CD4-positive, alpha-beta memory T cell (primary cell): Measurements from ENCODE around the gene PLAAT2. TPM values are rescaled to one million over a fixed set of nuclear protein-coding genes. Genes with fewer than 3 reads are reported as not detected.
"Not testable (repeated sequence)": the region's sequence is repeated elsewhere in the genome, so short reads cannot be mapped to it uniquely, and the experiment has no call there.

ENCODE experiments used
- CTCF ChIA-PET: fragments of 350-600 bp; sonication (Branson Sonifier 250); formaldehyde crosslinking; loops from one replicate; lab custom pipeline; 2021; ENCODE audit warnings: inconsistent platforms; ENCODE audit not compliant: partially characterized antibody; lab: Charles Lee
- POLR2A ChIA-PET: fragments of 350-600 bp; sonication (Branson Sonifier 250); formaldehyde crosslinking; loops from one replicate; lab custom pipeline; 2021; ENCODE audit not compliant: partially characterized antibody; lab: Charles Lee
- DNase-seq, 5 donors: peaks; one replicate each; pipeline versions ENCODE4 v3.0.0 to v3.0.0-alpha.2; 2020 to 2022; ENCODE audit warnings: mixed read lengths in 1 of 5
- H3K27ac ChIP-seq: one replicate; pipeline ENCODE4 v1.7.0; 2013; ENCODE audit warnings: low read depth, low read length
- H3K27me3 ChIP-seq: 2 replicates; pipeline ENCODE4 v1.7.0; 2013; ENCODE audit warnings: mild to moderate bottlenecking, low read length, moderate library complexity; ENCODE audit not compliant: insufficient read depth
- H3K36me3 ChIP-seq: 2 replicates; pipeline ENCODE4 v1.7.0; 2013; ENCODE audit warnings: mild to moderate bottlenecking, low read length, moderate library complexity; ENCODE audit not compliant: insufficient read depth
- H3K4me1 ChIP-seq: 2 replicates; pipeline ENCODE4 v1.7.0; 2013; ENCODE audit warnings: mild to moderate bottlenecking, low read length, moderate library complexity; ENCODE audit not compliant: insufficient read depth
- H3K4me3 ChIP-seq, 2 donors: one replicate each; pipeline ENCODE4 v1.7.0; 2013; ENCODE audit warnings: low read length in 2 of 2, mild to moderate bottlenecking in 1 of 2
- H3K9me3 ChIP-seq, 2 donors: one replicate each; pipeline ENCODE4 v1.7.0; 2013; ENCODE audit warnings: low read length in 2 of 2, control low read depth in 1 of 2; ENCODE audit not compliant: control insufficient read depth in 1 of 2
- H3K27ac Mint-ChIP-seq, 7 donors: one replicate each; pipeline ENCODE4 v1.8.0; 2020 to 2021; ENCODE audit warnings: mixed read lengths in 7 of 7, mild to moderate bottlenecking in 6 of 7, inconsistent platforms in 3 of 7, moderate library complexity in 3 of 7
- H3K27me3 Mint-ChIP-seq, 2 donors: one replicate each; pipeline ENCODE4 v1.8.0; 2020 to 2021; ENCODE audit warnings: mixed read lengths in 2 of 2
- H3K36me3 Mint-ChIP-seq, 2 donors: one replicate each; pipeline ENCODE4 v1.8.0; 2020 to 2021; ENCODE audit warnings: mixed read lengths in 2 of 2, inconsistent platforms in 1 of 2, mild to moderate bottlenecking in 1 of 2
- H3K4me1 Mint-ChIP-seq, 4 donors: one replicate each; pipeline ENCODE4 v1.8.0; 2020 to 2021; ENCODE audit warnings: mixed read lengths in 4 of 4, mild to moderate bottlenecking in 1 of 4
- H3K4me3 Mint-ChIP-seq, 8 donors: one replicate each; pipeline ENCODE4 v1.8.0; 2020 to 2021; ENCODE audit warnings: mixed read lengths in 8 of 8, mild to moderate bottlenecking in 7 of 8, moderate library complexity in 6 of 8, inconsistent platforms in 3 of 8
- H3K9me3 Mint-ChIP-seq, 8 donors: one replicate each; pipeline ENCODE4 v1.8.0; 2020 to 2021; ENCODE audit warnings: mixed read lengths in 8 of 8, mild to moderate bottlenecking in 5 of 8, inconsistent platforms in 3 of 8, moderate library complexity in 1 of 8
- intact Hi-C: fragments of 100-400 bp; cut with micrococcal nuclease; formaldehyde crosslinking; loops from one replicate; pipeline ENCODE4 v1.15.1; 2023
- polyA plus RNA-seq, 2 donors: library from polyadenylated mRNA; unstranded; fragments of 300-500 nt; fragmentation: Illumina TruSeq; gene quantifications; one replicate each; pipeline ENCODE4 v1.2.3, GENCODE V29; 2021
- total RNA-seq, 2 experiments: library from RNA; stranded (reverse); gene quantifications; one replicate each; pipeline ENCODE4 v1.2.3, GENCODE V29; 2021

The PLAAT2 gene
- total and polyA plus RNA-seq, 4 experiments from 2014 or later: 0.48 TPM; not detected in 3

DNA sequence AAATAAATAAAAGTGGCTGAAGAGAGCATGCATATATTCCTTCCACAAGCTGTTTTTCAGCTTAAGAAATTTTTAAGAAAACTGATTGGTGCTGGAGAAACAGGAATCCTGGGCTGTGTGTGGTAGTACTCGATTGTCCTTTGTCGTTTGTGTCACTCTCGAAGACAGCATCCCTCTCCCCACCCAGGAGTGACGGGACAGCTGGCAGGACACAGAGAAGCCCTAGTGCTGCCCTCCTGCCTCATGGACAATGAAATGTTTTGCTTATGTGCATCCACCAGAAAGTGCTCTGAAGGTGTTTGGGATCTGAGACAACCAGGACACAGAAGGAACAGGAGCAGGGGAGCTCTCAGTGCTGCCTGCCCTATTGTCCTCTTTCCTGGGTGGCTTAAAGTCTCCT is 13.8 kb downstream of the PLAAT2 start:
- H3K36me3 ChIP-seq: peaks cover 22% of the 10 kb centered on the region
- no peaks in the 10 kb centered on the region for H3K9me3 Mint-ChIP-seq
- no peaks in the 10 kb centered on the region for H3K9me3 ChIP-seq
- H3K4me1 ChIP-seq: peaks cover 32% of the 10 kb centered on the region
- intact Hi-C loops: no loop called here
- H3K27ac Mint-ChIP-seq: peak overlapping the region in 5 of 7 donors; percentile 36 to 79 (median 46)
- H3K27ac ChIP-seq: no peak overlapping the region
- no peaks in the 10 kb centered on the region for H3K27me3 ChIP-seq
- H3K27me3 Mint-ChIP-seq: no peaks in the 10 kb centered on the region
- CTCF ChIA-PET: interaction anchor here (1.3 to 2.3 kb wide), 2 partner anchors 12 to 70 kb away, joined by 5 to 9 read pairs; partner anchors contain the start of gene PLAAT4
- DNase-seq: no peak
- peak overlapping the region in 2 of 8 donors; percentile 4 to 50 for H3K4me3 Mint-ChIP-seq
- no peak overlapping the region for H3K4me3 ChIP-seq
- H3K36me3 Mint-ChIP-seq: peaks cover 30 to 34% of the 10 kb centered on the region in 2 donors
- peaks cover 31 to 49% (median 39%) of the 10 kb centered on the region in 4 donors for H3K4me1 Mint-ChIP-seq
- POLR2A ChIA-PET: interaction anchor here (0.8 to 7.1 kb wide), 4 partner anchors 12 to 70 kb away, joined by 3 to 132 read pairs (median 5); partner anchors contain the start of gene PLAAT4

GRCh38 chr11:63548178-63548577 is 15.0 kb downstream of the PLAAT2 start:
- H3K36me3 ChIP-seq: peaks cover 35% of the 10 kb centered on the region
- Mint-ChIP-seq H3K4me3 (no peak overlapping the region), H3K9me3 (no peaks in the 10 kb centered on the region), H3K36me3 (peaks cover 38 to 45% of the 10 kb centered on the region in 2 donors), H3K27me3 (no peaks in the 10 kb centered on the region), H3K4me1 (peaks cover 28 to 49% (median 39%) of the 10 kb centered on the region in 4 donors), H3K27ac (peak overlapping the region in 4 of 7 donors; percentile 48 to 84 (median 80))
- CTCF ChIA-PET: interaction anchor here (1.0 kb wide), 1 partner anchor 69 kb away, joined by 3 read pairs; no protein-coding TSS in a partner anchor
- no peaks in the 10 kb centered on the region for H3K9me3 ChIP-seq
- no peak for DNase-seq
- peaks cover 28% of the 10 kb centered on the region for H3K4me1 ChIP-seq
- intact Hi-C loops: no loop called here
- H3K27me3 ChIP-seq: no peaks in the 10 kb centered on the region
- H3K4me3 ChIP-seq: no peak overlapping the region
- no peak overlapping the region for H3K27ac ChIP-seq
- POLR2A ChIA-PET: interaction anchor here (7.1 kb wide), 1 partner anchor 11 kb away, joined by 132 read pairs; the partner anchor contains the start of gene PLAAT4

DNA sequence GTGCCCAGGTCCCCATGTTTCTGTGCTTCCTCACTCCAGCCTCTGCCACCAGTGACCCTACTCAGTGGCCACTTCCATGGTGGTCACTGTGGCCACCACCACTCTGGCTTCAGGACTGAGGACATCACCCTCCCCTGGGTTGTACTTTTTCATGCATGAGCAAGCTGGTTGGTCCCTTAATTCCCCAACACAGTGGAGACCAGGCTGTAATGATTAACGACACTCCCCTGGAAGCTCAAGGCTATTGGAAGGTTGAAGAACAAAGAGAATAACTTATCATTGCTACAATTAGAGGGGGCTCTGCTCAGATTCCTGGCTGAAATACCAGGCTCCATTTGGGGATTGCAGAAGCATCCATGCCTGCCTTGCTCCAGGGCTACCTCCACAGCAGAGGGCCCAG is 16.1 kb downstream of the PLAAT2 start:
- no peaks in the 10 kb centered on the region for H3K27me3 ChIP-seq
- peak overlapping the region in 5 of 7 donors; percentile 48 to 68 (median 55) for H3K27ac Mint-ChIP-seq
- no peaks in the 10 kb centered on the region for H3K27me3 Mint-ChIP-seq
- no peaks in the 10 kb centered on the region for H3K9me3 Mint-ChIP-seq
- H3K36me3 ChIP-seq: peaks cover 35% of the 10 kb centered on the region
- CTCF ChIA-PET: no interaction called here
- peaks cover 41 to 54% of the 10 kb centered on the region in 2 donors for H3K36me3 Mint-ChIP-seq
- intact Hi-C loops: no loop called here
- peaks cover 27 to 49% (median 39%) of the 10 kb centered on the region in 4 donors for H3K4me1 Mint-ChIP-seq
- POLR2A ChIA-PET: interaction anchor here (3.0 to 5.6 kb wide), 2 partner anchors 10 to 15 kb away, joined by 12 to 25 read pairs; partner anchors contain the start of gene PLAAT4
- no peak overlapping the region for H3K27ac ChIP-seq
- H3K4me3 Mint-ChIP-seq: no peak overlapping the region
- DNase-seq: no peak
- no peaks in the 10 kb centered on the region for H3K9me3 ChIP-seq
- H3K4me3 ChIP-seq: no peak overlapping the region
- H3K4me1 ChIP-seq: peaks cover 25% of the 10 kb centered on the region

- no peak overlapping the region for H3K4me3 Mint-ChIP-seq
- intact Hi-C loops: no loop called here
- Histone ChIP-seq H3K27ac (no peak overlapping the region), H3K4me1 (peaks cover 49% of the 10 kb centered on the region), H3K4me3 (no peak overlapping the region), H3K27me3 (no peaks in the 10 kb centered on the region), H3K36me3 (peaks cover 39% of the 10 kb centered on the region), H3K9me3 (no peaks in the 10 kb centered on the region)
- CTCF ChIA-PET: interaction anchor here (0.9 to 1.9 kb wide), 3 partner anchors 11 to 95 kb away, joined by 3 to 6 read pairs (median 4); no protein-coding TSS in a partner anchor
- no peaks in the 10 kb centered on the region for H3K9me3 Mint-ChIP-seq
- no peaks in the 10 kb centered on the region for H3K27me3 Mint-ChIP-seq
- POLR2A ChIA-PET: interaction anchor here (1.1 to 5.6 kb wide), 3 partner anchors 10 to 23 kb away, joined by 3 to 25 read pairs (median 3); no protein-coding TSS in a partner anchor
- no peak for DNase-seq
- H3K4me1 Mint-ChIP-seq: peaks cover 29 to 56% (median 44%) of the 10 kb centered on the region in 4 donors
- H3K27ac Mint-ChIP-seq: peak overlapping the region in 5 of 7 donors; percentile 45 to 81 (median 71)
- peaks cover 51 to 76% of the 10 kb centered on the region in 2 donors for H3K36me3 Mint-ChIP-seq
These were observed 19.5 kb downstream of the PLAAT2 start for GRCh38 chr11:63543711-63544110.

DNA sequence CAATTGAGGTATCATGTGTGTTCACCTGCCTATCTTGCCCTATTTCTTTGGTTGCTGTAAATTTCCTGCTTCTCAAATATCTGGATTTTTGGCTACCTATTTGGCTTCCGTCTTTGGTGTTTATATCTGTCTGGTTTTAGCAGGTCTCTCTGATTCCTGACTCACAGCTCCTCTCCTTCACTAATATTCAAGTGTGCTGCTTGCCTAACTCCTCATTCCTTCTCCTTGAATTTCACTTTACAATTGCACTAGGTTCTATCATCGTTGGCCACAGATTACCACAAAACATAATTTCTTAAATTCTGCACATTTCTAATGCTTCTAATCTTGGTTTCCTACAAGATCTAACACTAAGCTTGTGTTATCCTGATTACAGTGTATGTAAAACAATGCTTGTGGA is 20.7 kb downstream of the PLAAT2 start:
- H3K27ac ChIP-seq, H3K4me3 ChIP-seq, CTCF ChIA-PET, H3K27me3 Mint-ChIP-seq, intact Hi-C loops, DNase-seq, H3K9me3 Mint-ChIP-seq, H3K27me3 ChIP-seq, H3K9me3 ChIP-seq: not testable (repeated sequence)
- peak overlapping the region in 6 of 7 donors; percentile 0 to 74 (median 32) for H3K27ac Mint-ChIP-seq
- H3K36me3 Mint-ChIP-seq: peaks cover 47 to 83% of the 10 kb centered on the region in 2 donors
- H3K4me1 Mint-ChIP-seq: peaks cover 38 to 69% (median 56%) of the 10 kb centered on the region in 4 donors
- Histone ChIP-seq H3K4me1 (peaks cover 61% of the 10 kb centered on the region), H3K36me3 (peaks cover 39% of the 10 kb centered on the region)
- POLR2A ChIA-PET: interaction anchor here (0.6 to 5.6 kb wide), 5 partner anchors 10 to 728 kb away, joined by 3 to 25 read pairs (median 3); no protein-coding TSS in a partner anchor
- H3K4me3 Mint-ChIP-seq: peak overlapping the region in 4 of 8 donors; percentile 0 to 11 (median 5)

DNA sequence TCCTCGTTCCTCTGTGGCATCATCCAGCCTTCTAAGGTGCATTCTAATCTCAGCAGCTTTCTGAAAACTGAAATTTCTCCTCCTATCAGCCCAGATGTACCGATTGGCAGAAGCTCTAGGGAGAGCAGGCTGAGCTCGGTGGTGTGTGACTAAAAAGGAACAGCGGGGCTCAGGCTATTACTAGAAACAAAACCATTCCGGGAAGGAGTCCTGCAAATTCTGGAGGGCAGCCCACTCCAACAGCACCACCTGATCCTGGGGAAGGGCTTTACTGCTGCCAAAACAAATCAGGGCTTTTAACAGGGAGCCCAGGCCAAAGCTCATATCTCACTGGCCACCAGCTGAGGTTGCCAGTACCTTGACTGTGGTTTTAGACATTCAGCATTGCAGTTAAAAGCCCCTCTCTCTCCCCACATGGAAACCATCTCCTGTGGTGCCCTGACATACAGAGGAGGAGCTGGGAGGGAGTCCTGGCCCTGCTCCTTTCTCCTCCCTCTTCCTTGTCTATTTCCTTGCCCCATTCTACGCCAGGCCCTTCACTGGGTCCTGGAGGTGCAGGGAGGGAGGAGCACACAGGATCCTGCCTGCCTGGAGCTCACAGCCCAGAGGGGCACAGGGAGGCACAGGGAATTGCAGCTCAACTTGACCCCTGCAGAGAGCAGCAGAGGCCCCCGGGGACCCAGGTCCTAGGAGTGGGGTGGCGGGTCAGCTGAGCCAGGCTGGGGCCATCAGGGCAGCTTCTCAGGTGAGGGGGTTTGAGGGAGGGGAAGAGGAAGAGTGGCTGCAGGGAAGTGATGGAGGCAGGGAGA is 25.7 kb downstream of the PLAAT2 start:
- Histone ChIP-seq H3K4me3 (peak overlapping the region; percentile 83 to 89), H3K9me3 (no peaks in the 10 kb centered on the region), H3K36me3 (peaks cover 4% of the 10 kb centered on the region), H3K27ac (peak overlapping the region; percentile 77), H3K27me3 (no peaks in the 10 kb centered on the region), H3K4me1 (peaks cover 92% of the 10 kb centered on the region)
- peak overlapping the region; percentile 95 to 99 (median 96) for H3K4me3 Mint-ChIP-seq
- POLR2A ChIA-PET: interaction anchor here (0.9 to 8.4 kb wide), 23 partner anchors 8 to 1207 kb away, joined by 3 to 132 read pairs (median 8); partner anchors contain the start of genes PLAAT2, PLAAT3, PLAAT5 and RASGRP2
- H3K27me3 Mint-ChIP-seq: no peaks in the 10 kb centered on the region
- intact Hi-C loops: loop anchor here (2.0 to 5.0 kb wide), 5 partner anchors 15 to 100 kb away; partner anchors contain the start of gene PLAAT3
- CTCF ChIA-PET: interaction anchor here (1.0 to 3.6 kb wide), 19 partner anchors 8 to 101 kb away, joined by 3 to 23 read pairs (median 5); partner anchors contain the start of gene PLAAT5
- H3K9me3 Mint-ChIP-seq: peaks cover 0 to 1% (median 0%) of the 10 kb centered on the region in 8 donors
- peak overlapping the region; percentile 96 to 99 (median 98) for H3K27ac Mint-ChIP-seq
- peak in 3 of 5 donors; percentile 16 to 22 (median 19) for DNase-seq
- H3K4me1 Mint-ChIP-seq: peaks cover 63 to 96% (median 81%) of the 10 kb centered on the region in 4 donors
- H3K36me3 Mint-ChIP-seq: peaks cover 12 to 45% of the 10 kb centered on the region in 2 donors
